Erythroblast (primary cell): ENCODE measurements around the gene NEUROD2.

Source experiments
- GATA1 ChIP-seq: IDR thresholded peaks from 2 replicates; pipeline ENCODE4 v1.6.1; 2011; ENCODE audit warnings: low read depth, mild to moderate bottlenecking, control low read depth, low read length, moderate library complexity
- POLR2A ChIP-seq: IDR thresholded peaks from 2 replicates; pipeline ENCODE4 v1.6.1; 2011; ENCODE audit warnings: mild to moderate bottlenecking, low read length

GRCh38 chr17:39582658-39583057 is 25.1 kb downstream of the NEUROD2 start:
- TF ChIP-seq POLR2A, result no peak
- TF ChIP-seq GATA1, result no peak
